ENCODE data around the gene REEP3. TPM values are rescaled to one million over a fixed set of nuclear protein-coding genes. Genes with fewer than 3 reads are reported as not detected.

Gene REEP3
- polyA plus RNA-seq, 1 donor from 2014 or later, result 5.6 TPM

DNA sequence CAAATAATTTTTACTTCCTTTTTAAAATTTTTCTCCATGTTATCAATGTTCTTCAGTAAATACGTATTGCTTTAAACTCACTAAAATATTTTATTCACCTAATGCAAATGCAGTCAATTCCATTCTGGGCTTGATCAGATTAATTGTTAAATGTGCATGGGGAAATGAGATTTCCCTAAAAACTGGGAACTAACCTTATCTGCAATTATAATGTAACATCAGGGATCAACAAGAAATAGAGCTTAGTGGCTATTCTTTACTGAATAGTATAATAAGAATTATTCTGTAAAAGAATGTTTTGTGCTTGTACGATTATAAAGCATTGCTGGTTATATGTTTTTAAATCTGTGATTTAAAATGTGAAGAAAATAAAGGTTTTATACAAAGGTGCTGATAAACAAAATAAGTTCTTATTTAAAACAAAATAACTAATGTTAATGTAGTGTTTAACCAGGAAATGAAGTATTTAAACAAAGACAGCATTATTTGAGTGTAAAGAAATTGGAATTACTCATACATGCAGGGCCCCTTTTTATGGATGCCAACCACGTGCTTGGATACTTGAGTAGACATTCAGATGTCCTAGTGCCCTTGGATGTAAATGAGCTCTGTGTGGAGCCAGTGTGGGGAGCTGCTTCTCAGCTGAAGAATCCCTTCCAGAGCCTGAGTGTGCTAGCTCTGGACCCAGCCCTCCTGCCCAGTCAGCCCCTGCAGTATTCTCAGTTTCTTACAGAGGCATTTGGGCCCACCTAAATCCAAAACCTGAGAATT is 84.2 kb downstream of the REEP3 start:
- Mint-ChIP-seq H3K4me3 (no peak overlapping the region), H3K4me1 (peaks cover 21 to 27% (median 22%) of the 10 kb centered on the region in 3 donors), H3K9me3 (no peaks in the 10 kb centered on the region), H3K36me3 (peaks cover 2% of the 10 kb centered on the region), H3K27ac (no peak overlapping the region), H3K27me3 (no peaks in the 10 kb centered on the region)

DNA sequence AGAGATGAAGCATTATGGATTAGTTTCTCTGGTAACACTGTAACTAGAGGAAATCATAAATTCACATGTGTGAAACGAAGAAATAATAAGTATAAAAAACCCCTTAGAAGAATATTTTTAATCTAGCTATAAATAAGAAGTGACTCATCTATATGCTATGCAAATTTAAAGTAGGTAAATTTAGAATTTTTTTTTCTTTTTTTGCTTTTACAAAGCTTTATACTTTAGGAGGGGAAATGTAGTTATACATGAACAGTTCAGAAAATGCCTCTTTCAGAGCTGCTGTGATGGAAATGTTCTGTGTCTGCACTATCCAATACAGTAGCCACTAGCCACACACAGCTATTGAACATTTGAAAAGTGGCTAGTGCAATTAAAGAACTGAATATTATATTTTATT is 87.3 kb downstream of the REEP3 start:
- Mint-ChIP-seq H3K27ac (peak overlapping the region in 1 of 3 donors; percentile 41), H3K27me3 (no peaks in the 10 kb centered on the region), H3K36me3 (peaks cover 2% of the 10 kb centered on the region), H3K4me1 (peaks cover 16 to 25% (median 17%) of the 10 kb centered on the region in 3 donors), H3K9me3 (no peaks in the 10 kb centered on the region), H3K4me3 (peak overlapping the region in 3 of 4 donors; percentile 6 to 20 (median 18))

DNA sequence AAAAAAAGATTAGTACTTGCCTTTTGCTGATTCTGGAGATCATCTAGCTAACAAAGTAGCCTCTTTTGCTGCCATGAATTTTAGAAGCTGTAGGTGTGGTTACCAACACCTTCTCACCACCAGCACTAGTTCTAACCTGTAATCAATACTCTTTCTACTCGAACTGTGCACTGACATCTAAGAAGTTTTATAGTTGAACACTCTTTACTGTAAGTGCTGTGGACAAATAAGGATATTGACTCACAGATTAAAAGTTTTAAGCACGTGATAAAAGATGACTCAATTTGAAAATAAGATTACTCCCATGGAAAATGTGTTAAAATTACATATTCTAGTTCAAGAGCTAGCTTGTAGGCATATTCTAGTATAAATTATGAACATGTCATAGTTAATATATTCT is 89.9 kb downstream of the REEP3 start:
- no peaks in the 10 kb centered on the region for H3K27me3 Mint-ChIP-seq
- peaks cover 3% of the 10 kb centered on the region for H3K36me3 Mint-ChIP-seq
- H3K9me3 Mint-ChIP-seq, result no peaks in the 10 kb centered on the region
- no peak overlapping the region for H3K27ac Mint-ChIP-seq
- peaks cover 9 to 13% (median 9%) of the 10 kb centered on the region in 3 donors for H3K4me1 Mint-ChIP-seq
- H3K4me3 Mint-ChIP-seq, result no peak overlapping the region

DNA sequence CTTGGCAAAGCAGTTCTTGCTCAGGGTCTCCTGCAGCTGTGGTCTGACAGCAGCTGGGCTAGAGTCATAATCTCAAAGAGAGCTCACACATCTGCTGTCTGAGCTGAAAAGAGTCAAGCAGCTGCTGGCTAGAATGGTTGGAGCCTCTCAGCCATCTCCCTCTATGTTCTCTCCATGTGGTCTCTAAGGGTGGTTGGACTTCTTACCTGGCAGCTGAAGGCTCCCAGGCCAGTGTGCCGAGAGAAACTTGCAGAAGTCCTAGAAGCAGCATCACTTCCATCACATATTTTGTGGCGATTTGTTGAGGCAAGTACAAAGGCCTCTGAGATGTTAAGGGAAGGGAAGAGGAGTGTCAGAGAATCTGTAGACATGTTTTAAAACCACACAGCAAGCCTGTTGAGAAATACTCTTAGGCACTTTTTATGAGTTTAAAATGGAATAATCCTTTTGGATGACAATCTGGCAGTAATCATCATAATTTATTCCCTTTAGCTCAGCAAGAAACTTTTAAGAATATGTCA is 93.2 kb downstream of the REEP3 start:
- Mint-ChIP-seq H3K36me3 (peaks cover 6% of the 10 kb centered on the region), H3K4me1 (no peaks in the 10 kb centered on the region), H3K4me3 (no peak overlapping the region), H3K27me3 (no peaks in the 10 kb centered on the region), H3K9me3 (no peaks in the 10 kb centered on the region), H3K27ac (no peak overlapping the region)

DNA sequence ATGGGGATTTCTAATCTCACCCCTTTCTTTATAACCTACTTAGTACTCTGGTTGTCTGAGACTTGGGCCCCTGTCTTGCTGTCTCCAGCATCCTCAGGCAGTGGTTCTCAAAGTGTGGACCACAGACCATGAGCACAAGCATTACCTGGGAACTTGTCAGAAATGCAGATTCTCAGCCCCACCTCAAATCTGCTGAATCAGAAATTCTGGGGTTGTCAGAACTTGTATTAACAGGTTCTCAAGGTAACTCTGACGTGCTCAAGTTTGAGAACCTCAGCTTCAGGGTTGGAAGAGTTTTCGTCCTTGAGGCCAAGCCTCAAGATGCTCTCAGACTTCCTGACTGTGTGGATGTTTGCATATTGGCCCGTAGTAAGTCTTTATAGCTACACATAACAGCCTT is 97.4 kb downstream of the REEP3 start:
- no peak overlapping the region for H3K27ac Mint-ChIP-seq
- no peaks in the 10 kb centered on the region for H3K27me3 Mint-ChIP-seq
- no peaks in the 10 kb centered on the region for H3K9me3 Mint-ChIP-seq
- H3K4me1 Mint-ChIP-seq, result no peaks in the 10 kb centered on the region
- H3K36me3 Mint-ChIP-seq, result peaks cover 9% of the 10 kb centered on the region
- no peak overlapping the region for H3K4me3 Mint-ChIP-seq

DNA sequence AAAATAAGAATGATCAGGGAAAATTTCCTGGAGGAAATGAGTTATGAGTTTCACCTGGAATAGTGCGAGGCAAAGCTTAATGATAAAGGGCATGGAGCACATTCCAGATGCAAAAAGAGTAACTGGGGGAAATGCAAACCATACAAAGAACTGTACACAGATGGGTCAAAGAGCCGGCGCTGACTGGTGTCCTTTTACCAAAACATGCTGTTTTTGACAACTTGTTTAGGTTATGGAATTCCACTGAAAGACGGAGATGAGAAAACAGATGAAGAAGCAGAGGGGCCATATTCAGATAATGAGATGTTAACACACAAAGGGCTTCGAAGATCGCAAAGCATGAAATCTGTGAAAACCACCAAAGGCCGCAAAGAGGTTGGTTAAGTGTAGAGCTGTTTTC is 98.2 kb downstream of the REEP3 start:
- peaks cover 9% of the 10 kb centered on the region for H3K36me3 Mint-ChIP-seq
- H3K27ac Mint-ChIP-seq, result no peak overlapping the region
- no peaks in the 10 kb centered on the region for H3K27me3 Mint-ChIP-seq
- H3K9me3 Mint-ChIP-seq, result no peaks in the 10 kb centered on the region
- no peaks in the 10 kb centered on the region for H3K4me1 Mint-ChIP-seq
- no peak overlapping the region for H3K4me3 Mint-ChIP-seq

DNA sequence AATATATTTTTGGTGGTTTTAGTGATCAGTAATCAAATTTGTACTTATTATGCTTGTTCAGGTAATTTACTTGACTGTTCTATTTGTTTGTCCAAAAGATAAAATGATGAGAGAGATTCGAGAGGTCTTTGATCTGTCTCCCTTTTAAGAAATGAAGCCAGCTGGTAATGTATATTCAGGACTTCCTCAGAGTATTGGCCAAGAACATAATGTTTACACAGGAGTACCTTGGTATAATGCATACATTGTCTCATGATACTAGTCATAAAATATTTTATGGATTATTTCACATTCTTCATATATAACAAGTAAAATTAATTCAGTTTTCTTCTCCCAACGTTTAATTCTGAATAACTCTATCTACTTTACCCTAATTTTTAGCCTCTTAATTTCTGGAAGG is 100.9 kb downstream of the REEP3 start:
- Mint-ChIP-seq H3K36me3 (peaks cover 7% of the 10 kb centered on the region), H3K27me3 (no peaks in the 10 kb centered on the region), H3K9me3 (no peaks in the 10 kb centered on the region), H3K27ac (no peak overlapping the region), H3K4me1 (peaks cover 0 to 6% (median 0%) of the 10 kb centered on the region in 3 donors), H3K4me3 (no peak overlapping the region)

DNA sequence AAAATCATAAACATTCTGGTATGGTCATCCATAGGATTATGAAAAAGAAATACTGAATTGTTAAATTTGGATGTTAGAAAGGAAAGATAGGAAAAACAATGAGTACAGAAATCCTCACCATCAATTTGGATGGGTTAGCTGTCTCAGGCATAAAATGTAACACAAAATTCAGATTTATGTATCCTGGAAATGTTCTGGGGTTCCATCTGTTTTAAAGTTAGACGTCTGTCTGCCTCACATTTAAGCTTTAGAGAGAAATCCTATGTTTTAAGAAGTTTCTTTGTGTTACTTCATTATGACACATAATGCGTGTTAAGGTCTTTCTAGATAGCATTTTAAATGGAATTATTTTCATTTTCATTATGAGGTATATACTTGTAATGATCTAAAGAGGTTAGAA is 103.5 kb downstream of the REEP3 start:
- Mint-ChIP-seq H3K27me3 (no peaks in the 10 kb centered on the region), H3K27ac (peak overlapping the region in 1 of 3 donors; percentile 35), H3K9me3 (no peaks in the 10 kb centered on the region), H3K4me3 (no peak overlapping the region), H3K36me3 (peaks cover 2% of the 10 kb centered on the region), H3K4me1 (peaks cover 6 to 28% (median 12%) of the 10 kb centered on the region in 3 donors)

DNA sequence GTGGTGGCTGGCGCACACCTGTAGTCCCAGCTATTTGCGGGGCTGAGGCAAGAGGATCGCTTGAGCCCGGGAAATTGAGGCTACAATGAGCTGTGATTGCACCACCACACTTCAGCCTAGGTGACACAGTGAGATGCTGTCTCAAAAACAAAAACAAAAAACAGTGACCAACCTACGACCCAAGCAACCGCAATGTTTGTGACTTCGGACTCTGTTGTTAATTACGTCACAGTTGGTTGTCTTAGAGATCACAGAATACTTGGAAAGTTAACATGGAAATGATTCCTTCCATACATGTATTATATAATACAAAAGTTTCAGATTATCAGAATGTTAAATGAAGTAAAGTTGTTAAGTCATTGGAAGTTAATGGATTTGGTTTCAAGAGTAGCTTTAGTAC is 106.2 kb downstream of the REEP3 start:
- Mint-ChIP-seq H3K27ac (peak overlapping the region in 1 of 3 donors; percentile 17), H3K4me3 (peak overlapping the region in 2 of 4 donors; percentile 12 to 94), H3K36me3 (peaks cover under 1% of the 10 kb centered on the region), H3K9me3 (no peaks in the 10 kb centered on the region), H3K27me3 (no peaks in the 10 kb centered on the region), H3K4me1 (peaks cover 6 to 28% (median 16%) of the 10 kb centered on the region in 3 donors)

DNA sequence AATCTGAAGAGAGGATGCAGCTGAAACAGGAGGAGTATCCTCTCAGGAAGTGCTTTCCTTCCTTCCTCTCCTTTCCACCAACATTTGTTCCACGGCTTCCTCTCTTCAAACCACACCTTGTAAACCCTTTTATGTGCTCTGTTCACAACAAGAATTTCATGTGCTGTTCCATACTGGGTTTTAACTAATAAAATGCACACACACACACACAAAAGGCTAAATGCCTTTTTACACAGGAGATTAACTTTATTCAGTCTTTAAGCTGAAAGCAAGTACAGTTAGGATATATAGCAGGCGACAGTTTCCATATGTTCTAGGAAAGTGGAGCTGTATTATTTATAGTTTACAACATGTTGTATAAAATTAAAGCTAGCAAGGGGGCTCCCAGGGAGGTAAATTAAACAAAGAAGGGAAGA is 106.7 kb downstream of the REEP3 start:
- H3K27ac Mint-ChIP-seq, result peak overlapping the region in 1 of 3 donors; percentile 17

DNA sequence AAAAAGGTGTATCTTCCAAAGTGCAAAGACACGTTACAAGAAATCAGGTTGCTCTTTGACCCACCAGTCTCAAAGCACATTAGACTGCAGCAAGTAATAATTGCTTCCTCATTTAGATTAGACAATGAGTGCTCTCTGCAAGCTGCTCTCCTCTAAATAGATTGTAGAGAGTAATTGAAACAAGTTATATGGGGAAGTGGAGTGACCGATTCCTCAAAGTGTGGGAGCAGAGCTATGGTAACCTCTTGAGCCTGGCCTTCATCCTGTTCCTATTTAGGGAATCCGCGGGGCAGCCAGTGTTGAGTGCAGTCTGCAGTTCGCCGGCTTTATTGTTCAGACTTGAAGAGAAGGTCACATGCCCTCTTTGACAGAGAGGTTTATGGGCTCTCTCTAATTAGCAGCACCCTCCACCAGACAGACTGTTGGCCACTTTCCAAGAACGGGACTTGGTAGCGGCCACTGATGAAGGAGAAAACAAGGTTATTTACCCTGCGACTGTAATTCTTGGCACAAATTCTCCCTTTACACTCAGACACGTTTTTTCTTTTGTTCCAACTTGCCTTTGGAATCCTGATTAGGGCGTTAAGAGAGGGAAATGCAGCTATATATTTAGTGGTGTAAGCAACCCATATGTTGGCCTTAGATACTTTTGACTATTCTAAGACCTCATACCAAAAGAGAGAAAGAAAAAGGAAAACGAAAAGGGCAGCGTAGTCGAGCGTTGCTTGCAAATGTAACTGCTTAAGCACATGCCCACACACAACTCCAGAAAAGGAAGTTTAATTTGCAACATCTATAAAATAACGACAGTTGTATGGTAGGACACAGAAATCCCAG is 107.5 kb downstream of the REEP3 start:
- H3K27ac Mint-ChIP-seq, result peak overlapping the region; percentile 84 to 97 (median 96)
- H3K36me3 Mint-ChIP-seq, result no peaks in the 10 kb centered on the region
- peaks cover 6 to 28% (median 16%) of the 10 kb centered on the region in 3 donors for H3K4me1 Mint-ChIP-seq
- no peaks in the 10 kb centered on the region for H3K27me3 Mint-ChIP-seq
- no peaks in the 10 kb centered on the region for H3K9me3 Mint-ChIP-seq
- H3K4me3 Mint-ChIP-seq, result peak overlapping the region; percentile 92 to 97 (median 94)

More for the DNA sequence above, 106.7 kb downstream of the REEP3 start:
- Mint-ChIP-seq H3K27me3 (no peaks in the 10 kb centered on the region), H3K9me3 (no peaks in the 10 kb centered on the region), H3K4me1 (peaks cover 6 to 28% (median 16%) of the 10 kb centered on the region in 3 donors), H3K4me3 (peak overlapping the region in 2 of 4 donors; percentile 12 to 94), H3K36me3 (no peaks in the 10 kb centered on the region)

DNA sequence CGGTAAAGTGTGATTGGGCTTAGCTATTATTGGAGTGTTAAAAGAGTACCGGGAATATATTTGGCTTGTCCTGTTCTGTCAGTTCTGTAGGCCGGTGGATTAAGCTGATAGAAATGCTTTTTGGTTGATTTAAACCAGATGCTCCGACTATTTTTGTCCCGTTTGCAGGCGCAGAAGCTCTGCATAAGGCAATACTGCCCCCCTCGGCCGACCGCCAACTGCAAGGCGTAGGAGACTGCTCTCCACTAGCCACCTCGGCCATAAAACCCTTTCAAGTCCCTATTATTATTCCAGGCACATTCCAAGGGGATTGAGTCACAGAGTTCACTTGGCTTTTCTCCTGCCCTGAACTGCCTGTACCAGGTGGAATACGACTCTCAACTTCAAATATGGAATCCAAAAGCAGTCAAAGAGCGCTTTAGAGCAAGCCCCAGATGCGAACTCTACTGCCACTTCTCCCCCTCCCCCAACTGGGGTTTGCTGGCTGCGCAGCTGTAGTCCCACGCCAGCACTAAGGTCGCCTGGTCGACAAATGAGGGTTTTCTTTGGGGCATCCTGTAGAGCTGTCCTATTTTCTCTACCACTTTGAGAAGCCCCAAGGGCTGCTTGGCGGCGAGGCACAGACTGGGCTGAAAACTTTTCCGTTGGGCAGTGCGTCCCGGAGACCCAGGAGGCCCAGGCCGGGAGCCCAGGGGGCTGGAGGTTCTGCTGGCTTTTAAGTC is 108.3 kb downstream of the REEP3 start:
- H3K4me3 Mint-ChIP-seq, result peak overlapping the region; percentile 92 to 97 (median 94)
- no peaks in the 10 kb centered on the region for H3K36me3 Mint-ChIP-seq
- peak overlapping the region; percentile 84 to 97 (median 96) for H3K27ac Mint-ChIP-seq
- H3K27me3 Mint-ChIP-seq, result no peaks in the 10 kb centered on the region
- H3K4me1 Mint-ChIP-seq, result peaks cover 6 to 28% (median 16%) of the 10 kb centered on the region in 3 donors
- H3K9me3 Mint-ChIP-seq, result no peaks in the 10 kb centered on the region

DNA sequence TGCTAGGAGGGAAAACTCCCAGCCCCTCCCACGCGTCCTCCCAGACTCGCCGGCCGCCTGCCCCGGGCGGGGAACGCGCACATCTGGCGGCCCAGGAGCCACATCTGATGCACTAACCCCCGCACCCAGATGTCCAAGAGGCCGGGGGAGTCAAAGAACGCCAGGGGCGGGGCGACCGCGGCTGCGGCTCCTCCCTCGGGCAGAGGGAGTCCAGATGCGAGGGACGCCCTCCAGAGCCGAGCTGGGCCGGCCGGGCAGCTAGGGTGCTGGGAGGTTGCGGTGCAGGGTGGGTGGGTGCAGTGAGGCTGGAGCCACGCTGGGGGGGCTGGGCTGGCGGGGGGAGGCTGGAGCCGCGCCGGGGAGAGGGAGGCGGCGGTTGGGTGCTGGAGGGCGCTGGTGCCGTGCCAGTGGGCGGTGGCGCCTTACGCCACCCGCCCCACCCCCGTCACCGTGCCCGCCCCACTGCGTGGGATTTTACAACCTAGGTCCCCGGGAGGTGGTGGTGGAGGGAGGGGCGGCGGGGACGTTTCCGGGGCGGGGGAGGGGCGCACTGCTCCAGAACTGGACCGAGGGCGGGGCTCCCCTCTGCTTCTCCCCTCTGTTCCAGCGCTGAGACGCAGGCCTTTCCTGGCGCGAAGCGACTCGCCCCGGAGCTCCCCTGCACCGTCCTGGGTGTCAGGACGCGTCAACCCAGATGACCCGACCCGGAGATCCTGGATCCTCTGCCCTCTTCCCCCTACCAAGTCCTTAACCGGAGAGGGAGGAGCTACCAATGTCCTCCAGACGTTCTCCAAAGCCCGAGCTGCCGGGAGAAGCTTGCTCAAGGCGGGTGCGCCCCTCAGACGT is 109.1 kb downstream of the REEP3 start:
- Mint-ChIP-seq H3K4me3 (peak overlapping the region; percentile 92 to 97 (median 94)), H3K4me1 (peaks cover 7 to 31% (median 20%) of the 10 kb centered on the region in 3 donors), H3K36me3 (no peaks in the 10 kb centered on the region), H3K9me3 (no peaks in the 10 kb centered on the region), H3K27ac (peak overlapping the region in 2 of 3 donors; percentile 84 to 96), H3K27me3 (no peaks in the 10 kb centered on the region)

All from IgD-negative memory B cell (primary cell).